H9 (cell line): ENCODE results near the gene TMTC1. TPM values are rescaled to one million over a fixed set of nuclear protein-coding genes. Genes with fewer than 3 reads are reported as not detected.

Source experiments
- DNase-seq: peaks from one replicate; pipeline ENCODE4 v3.0.0-alpha.2; 2017
- H2AFZ ChIP-seq: one replicate; pipeline ENCODE4 v1.6.1; 2013; ENCODE audit warnings: mild to moderate bottlenecking, low read length, control low read depth, moderate library complexity
- H2AK5ac ChIP-seq: 2 replicates; pipeline ENCODE4 v1.6.1; 2013; ENCODE audit warnings: low read length, control low read depth, mixed read lengths; ENCODE audit not compliant: insufficient read length
- H2BK120ac ChIP-seq: one replicate; pipeline ENCODE4 v1.6.1; 2013; ENCODE audit warnings: low read depth, mild to moderate bottlenecking, low read length, control low read depth, inconsistent platforms; ENCODE audit not compliant: poor library complexity, severe bottlenecking
- H2BK12ac ChIP-seq: 2 replicates; pipeline ENCODE4 v1.6.1; 2013; ENCODE audit warnings: low read length, control low read depth, mixed read lengths, low read depth; ENCODE audit not compliant: insufficient read length
- H2BK15ac ChIP-seq: 2 replicates; pipeline ENCODE4 v1.6.1; 2013; ENCODE audit warnings: low read depth, low read length, control low read depth
- H2BK20ac ChIP-seq: one replicate; pipeline ENCODE4 v1.6.1; 2013; ENCODE audit warnings: low read depth, mild to moderate bottlenecking, low read length, control low read depth, inconsistent platforms; ENCODE audit not compliant: poor library complexity, severe bottlenecking
- H2BK5ac ChIP-seq: 2 replicates; pipeline ENCODE4 v1.6.1; 2013; ENCODE audit warnings: low read length, control low read depth, mixed read lengths; ENCODE audit not compliant: insufficient read length
- H3K14ac ChIP-seq: 2 replicates; pipeline ENCODE4 v1.6.1; 2013; ENCODE audit warnings: low read length, control low read depth; ENCODE audit not compliant: insufficient read depth
- H3K18ac ChIP-seq: 2 replicates; pipeline ENCODE4 v1.6.1; 2013; ENCODE audit warnings: low read depth, mild to moderate bottlenecking, mixed read lengths, low read length, control low read depth; ENCODE audit not compliant: insufficient read length
- H3K23ac ChIP-seq: 2 replicates; pipeline ENCODE4 v1.6.1; 2013; ENCODE audit warnings: low read length, control low read depth, mixed read lengths, low read depth; ENCODE audit not compliant: insufficient read length
- H3K23me2 ChIP-seq: 2 replicates; pipeline ENCODE4 v1.6.1; 2013; ENCODE audit warnings: low read depth, mild to moderate bottlenecking, mixed read lengths, low read length, control low read depth; ENCODE audit not compliant: insufficient read length, poor library complexity, severe bottlenecking
- H3K27ac ChIP-seq: 2 replicates; pipeline ENCODE4 v1.5.1; 2013; ENCODE audit warnings: low read length, control low read depth, mixed read lengths, low read depth; ENCODE audit not compliant: insufficient read length
- H3K27me3 ChIP-seq: 2 replicates; pipeline ENCODE4 v1.6.1; 2013; ENCODE audit warnings: low read length, control low read depth, inconsistent platforms; ENCODE audit not compliant: insufficient read depth
- H3K4ac ChIP-seq: 2 replicates; pipeline ENCODE4 v1.6.1; 2013; ENCODE audit warnings: low read depth, mild to moderate bottlenecking, control low read depth, inconsistent platforms, low read length, moderate library complexity
- H3K4me1 ChIP-seq: 2 replicates; pipeline ENCODE4 v1.6.1; 2013; ENCODE audit warnings: low read length, control low read depth, inconsistent platforms; ENCODE audit not compliant: insufficient read depth
- H3K4me2 ChIP-seq: 2 replicates; pipeline ENCODE4 v1.6.1; 2013; ENCODE audit warnings: low read length, control low read depth, mixed read lengths; ENCODE audit not compliant: insufficient read length, insufficient read depth
- H3K56ac ChIP-seq: 2 replicates; pipeline ENCODE4 v1.6.1; 2013; ENCODE audit warnings: low read depth, mild to moderate bottlenecking, mixed read lengths, low read length, control low read depth; ENCODE audit not compliant: insufficient read length
- H3K79me1 ChIP-seq: 2 replicates; pipeline ENCODE4 v1.6.1; 2013; ENCODE audit warnings: low read depth, mild to moderate bottlenecking, moderate library complexity, low read length, control low read depth, inconsistent platforms; ENCODE audit not compliant: insufficient read depth, poor library complexity, severe bottlenecking
- H3K79me2 ChIP-seq: 2 replicates; pipeline ENCODE4 v1.6.1; 2013; ENCODE audit warnings: low read length, control low read depth, inconsistent platforms; ENCODE audit not compliant: insufficient read depth
- H3K9ac ChIP-seq: 2 replicates; pipeline ENCODE4 v1.6.1; 2013; ENCODE audit warnings: low read length, control low read depth, mixed read lengths; ENCODE audit not compliant: insufficient read length; ENCODE audit errors: extremely low read depth
- H3K9me3 ChIP-seq: one replicate; pipeline ENCODE4 v1.6.1; 2013; ENCODE audit warnings: low read depth, low read length, inconsistent platforms; ENCODE audit not compliant: control insufficient read depth
- H3T11ph ChIP-seq: one replicate; pipeline ENCODE4 v1.6.1; 2013; ENCODE audit warnings: mild to moderate bottlenecking, low read length, control low read depth, inconsistent platforms
- H4K20me1 ChIP-seq: one replicate; pipeline ENCODE4 v1.6.1; 2013; ENCODE audit not compliant: control insufficient read depth, insufficient read length, insufficient read depth
- H4K5ac ChIP-seq: 2 replicates; pipeline ENCODE4 v1.6.1; 2013; ENCODE audit warnings: low read depth, mild to moderate bottlenecking, mixed read lengths, low read length, control low read depth; ENCODE audit not compliant: insufficient read length
- H4K8ac ChIP-seq: replicated peaks from 2 replicates; pipeline ENCODE4 v1.6.1; 2013; ENCODE audit warnings: low read length, control low read depth, mixed read lengths, low read depth; ENCODE audit not compliant: insufficient read length
- H4K91ac ChIP-seq: 2 replicates; pipeline ENCODE4 v1.6.1; 2013; ENCODE audit warnings: low read depth, mild to moderate bottlenecking, moderate library complexity, mixed read lengths, low read length, control low read depth; ENCODE audit not compliant: insufficient read length
- H3K27ac Mint-ChIP-seq, 3 experiments: 2 replicates in 2 of 3; 3 replicates in 1 of 3; pipeline ENCODE4 v1.8.0; 2020 to 2021; ENCODE audit warnings: mixed read lengths in 3 of 3, mild to moderate bottlenecking in 1 of 3, moderate library complexity in 1 of 3
- H3K27me3 Mint-ChIP-seq: 2 replicates; pipeline ENCODE4 v1.8.0; 2021; ENCODE audit warnings: low read depth, mild to moderate bottlenecking, moderate library complexity, mixed read lengths
- H3K36me3 Mint-ChIP-seq, 3 experiments: 2 replicates in 2 of 3; 3 replicates in 1 of 3; pipeline ENCODE4 v1.8.0; 2020 to 2021; ENCODE audit warnings: low read depth in 3 of 3, mixed read lengths in 3 of 3; ENCODE audit not compliant: insufficient read depth in 1 of 3
- H3K4me1 Mint-ChIP-seq, 2 experiments: 2 replicates each; pipeline ENCODE4 v1.8.0; 2020; ENCODE audit warnings: mixed read lengths in 2 of 2
- H3K4me3 Mint-ChIP-seq, 2 experiments: 2 replicates in 1 of 2; 3 replicates in 1 of 2; pipeline ENCODE4 v1.8.0; 2020 to 2021; ENCODE audit warnings: mild to moderate bottlenecking in 2 of 2, mixed read lengths in 2 of 2, moderate library complexity in 1 of 2
- H3K9me3 Mint-ChIP-seq, 2 experiments: 2 replicates in 1 of 2; 3 replicates in 1 of 2; pipeline ENCODE4 v1.8.0; 2020; ENCODE audit warnings: mild to moderate bottlenecking in 2 of 2, mixed read lengths in 2 of 2, moderate library complexity in 1 of 2
- CTCF ChIP-seq: fragments of 200-600 bp; sonication (generic); conservative IDR thresholded peaks from 3 replicates; pipeline ENCODE4 v1.8.0; 2021; ENCODE audit warnings: antibody characterized with exemption, mild to moderate bottlenecking
- WGBS: extraction: QIAGEN DNeasy Blood & Tissue Kit; methylation state at CpG from one replicate; pipeline ENCODE4 v1.1.7; 2013; ENCODE audit warnings: missing lambda C conversion rate, low lambda C conversion rate, mixed read lengths; ENCODE audit not compliant: insufficient read length; ENCODE audit errors: extremely low coverage; 5-methylcytosine and 5-hydroxymethylcytosine counted together
- total RNA-seq: library from RNA; stranded (reverse); gene quantifications from 2 replicates; pipeline ENCODE4 v1.2.1, GENCODE V29; 2021

Gene TMTC1
- total RNA-seq, 1 experiment from 2014 or later = 16.1 TPM

DNA sequence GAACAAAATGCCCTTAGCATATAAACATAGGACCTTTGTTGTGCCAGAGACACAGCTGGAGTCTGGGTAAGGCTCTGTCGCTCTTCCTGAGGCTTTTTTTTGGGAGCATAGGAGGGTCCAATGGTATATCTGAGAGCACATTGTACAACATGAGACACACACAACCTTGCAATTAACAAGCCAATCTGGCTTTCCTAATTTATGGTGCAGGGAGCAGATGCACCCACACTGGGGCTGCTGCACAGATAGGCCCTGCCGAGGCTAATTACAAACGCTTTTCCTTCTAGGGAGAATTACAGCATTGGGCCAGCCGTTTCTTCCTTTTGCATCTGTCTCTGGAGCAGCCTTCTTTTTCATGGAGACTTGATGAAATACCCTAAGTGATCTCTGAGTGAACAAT lies 211.3 kb downstream of the TMTC1 start:
- Histone ChIP-seq H3K23ac (no peak overlapping the region), H2BK15ac (no peak overlapping the region), H3K27ac (no peak overlapping the region), H3K27me3 (no peaks in the 10 kb centered on the region), H3T11ph (no peak overlapping the region), H2BK120ac (no peak overlapping the region), H2BK5ac (no peak overlapping the region), H3K23me2 (no peaks in the 10 kb centered on the region), H3K9ac (no peak overlapping the region), H3K14ac (no peak overlapping the region), H2BK12ac (no peak overlapping the region), H3K18ac (no peak overlapping the region), H2BK20ac (no peak overlapping the region), H3K79me1 (no peaks in the 10 kb centered on the region), H3K4ac (no peak overlapping the region), H4K5ac (no peak overlapping the region), H4K91ac (no peak overlapping the region), H2AK5ac (no peak overlapping the region), H3K79me2 (no peaks in the 10 kb centered on the region), H4K8ac (no peak overlapping the region), H3K56ac (no peak overlapping the region), H2AFZ (no peak overlapping the region), H3K4me1 (no peaks in the 10 kb centered on the region), H3K4me2 (no peak overlapping the region), H4K20me1 (no peaks in the 10 kb centered on the region), H3K9me3 (no peaks in the 10 kb centered on the region)
- no peaks in the 10 kb centered on the region for H3K9me3 Mint-ChIP-seq
- H3K27ac Mint-ChIP-seq = peak overlapping the region in 1 of 3 experiments; percentile 34; a peak in 1 of 7 replicates
- H3K4me3 Mint-ChIP-seq = no peak overlapping the region
- no peak for DNase-seq
- H3K27me3 Mint-ChIP-seq = no peaks in the 10 kb centered on the region
- H3K36me3 Mint-ChIP-seq = peaks cover 0 to 3% (median 0%) of the 10 kb centered on the region in 3 experiments; a peak in 1 of 7 replicates
- no CpG with 5 or more reads among the region's 4 CpGs for WGBS
- peaks cover 8 to 10% of the 10 kb centered on the region in 2 experiments for H3K4me1 Mint-ChIP-seq
- no peak for TF ChIP-seq CTCF
